GM19463 (cell line): ENCODE data around the gene ARHGEF18.
"Not testable (repeated sequence)": the region's sequence is repeated elsewhere in the genome, so short reads cannot be mapped to it uniquely, and the experiment has no call there.

Experiments
- ATAC-seq: cut with Tn5 transposase; IDR thresholded peaks from one replicate; pipeline ENCODE4 v1.9.1; 2021; ENCODE audit warnings: mild to moderate bottlenecking, moderate library complexity; ENCODE audit not compliant: unreplicated experiment

ARHGEF18 gene

DNA sequence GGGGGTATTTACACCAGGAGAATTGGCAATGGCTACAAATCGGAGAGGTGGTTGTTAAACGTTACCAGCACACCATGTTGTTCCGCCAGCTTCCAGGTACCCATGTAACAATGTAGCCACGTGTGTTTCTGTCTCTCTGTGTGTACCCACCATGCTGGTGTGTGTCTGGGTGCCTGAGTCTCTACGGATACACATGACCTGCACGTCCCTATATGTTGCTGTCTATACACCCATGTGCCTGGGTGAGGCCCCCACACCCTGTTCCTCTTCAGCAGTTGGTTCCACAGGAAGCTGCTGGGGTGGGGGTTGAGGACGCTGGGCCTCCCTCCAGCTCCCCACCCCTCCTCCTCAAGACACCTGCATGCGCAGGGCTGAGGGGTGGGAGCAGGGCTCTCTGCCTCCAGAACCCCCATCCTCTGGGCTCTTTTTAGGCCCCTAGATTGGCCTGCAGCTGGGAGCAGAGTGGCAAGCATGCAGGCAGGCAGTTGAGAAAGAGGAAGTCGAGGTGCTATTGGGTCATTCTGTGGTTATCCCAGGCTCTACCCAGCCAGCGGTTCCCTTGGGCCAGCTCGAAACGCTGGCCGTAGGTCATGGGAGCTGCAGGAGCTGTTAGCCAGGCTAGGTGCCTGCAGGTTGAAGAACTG, at the start of gene ARHGEF18:
ARHGEF18 (plus strand) TSS at position 351 of the 644 bp plus-strand sequence. CDS start 13,954 bp downstream, outside the sequence.
- no peak for ATAC-seq

DNA sequence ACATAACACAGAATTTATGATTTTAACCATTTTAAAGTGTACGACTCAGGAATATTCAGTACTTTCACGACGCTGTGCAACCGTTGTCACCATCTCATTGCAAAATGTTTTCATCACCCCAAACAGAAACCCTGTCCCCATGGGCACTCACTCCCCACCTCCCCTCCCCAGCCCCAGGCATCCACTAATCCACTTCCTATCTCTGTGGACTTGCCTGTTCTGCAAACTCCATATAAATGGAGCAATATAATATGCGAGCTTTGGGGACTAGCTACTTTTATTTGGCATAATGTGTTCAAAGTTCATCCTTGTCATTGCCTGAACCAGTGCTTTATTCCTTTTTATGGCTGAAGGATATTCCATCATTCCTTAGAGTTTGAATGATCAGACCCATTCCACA, 47.2 kb upstream of the ARHGEF18 start:
- no peak for ATAC-seq

DNA sequence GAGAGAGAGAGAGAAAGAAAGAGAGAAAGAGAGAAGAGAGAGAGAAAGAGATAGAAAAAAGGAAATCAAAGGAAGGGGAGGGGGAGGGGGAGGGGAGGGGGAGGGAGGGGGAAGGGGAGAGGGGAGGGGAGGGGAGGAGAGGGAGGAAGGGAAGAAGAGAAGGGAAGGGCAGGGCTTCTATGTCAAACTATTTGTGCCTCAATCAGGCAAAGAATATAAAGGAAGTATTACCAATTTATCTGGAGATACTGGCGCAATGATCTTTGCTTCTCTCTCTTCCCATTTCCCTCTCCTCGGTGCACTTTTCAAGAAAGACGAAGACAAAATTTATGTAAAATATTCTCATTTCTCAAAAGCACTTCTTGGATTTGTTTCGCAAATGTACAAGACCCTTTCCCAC, 45.3 kb upstream of the ARHGEF18 start:
- ATAC-seq: no peak

DNA sequence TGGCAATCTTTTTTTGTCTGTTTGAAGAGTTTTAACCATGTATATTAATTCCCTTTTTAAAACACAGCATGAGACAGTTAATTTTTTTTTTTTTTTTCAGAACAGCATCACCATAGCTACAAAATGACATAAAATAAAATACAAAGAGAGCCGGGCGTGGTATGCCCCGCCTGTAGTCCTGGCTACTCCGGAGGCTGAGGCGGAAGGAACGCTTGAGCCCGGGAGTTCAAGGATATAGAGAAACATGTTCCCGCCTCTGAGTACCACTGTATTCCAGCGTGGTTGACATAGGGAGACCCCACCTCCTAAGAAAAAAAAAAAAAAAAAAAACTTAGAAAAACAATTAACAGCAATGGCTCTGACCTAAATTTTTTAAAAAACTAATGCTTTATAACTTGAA, 44.5 kb upstream of the ARHGEF18 start:
- no peak for ATAC-seq

DNA sequence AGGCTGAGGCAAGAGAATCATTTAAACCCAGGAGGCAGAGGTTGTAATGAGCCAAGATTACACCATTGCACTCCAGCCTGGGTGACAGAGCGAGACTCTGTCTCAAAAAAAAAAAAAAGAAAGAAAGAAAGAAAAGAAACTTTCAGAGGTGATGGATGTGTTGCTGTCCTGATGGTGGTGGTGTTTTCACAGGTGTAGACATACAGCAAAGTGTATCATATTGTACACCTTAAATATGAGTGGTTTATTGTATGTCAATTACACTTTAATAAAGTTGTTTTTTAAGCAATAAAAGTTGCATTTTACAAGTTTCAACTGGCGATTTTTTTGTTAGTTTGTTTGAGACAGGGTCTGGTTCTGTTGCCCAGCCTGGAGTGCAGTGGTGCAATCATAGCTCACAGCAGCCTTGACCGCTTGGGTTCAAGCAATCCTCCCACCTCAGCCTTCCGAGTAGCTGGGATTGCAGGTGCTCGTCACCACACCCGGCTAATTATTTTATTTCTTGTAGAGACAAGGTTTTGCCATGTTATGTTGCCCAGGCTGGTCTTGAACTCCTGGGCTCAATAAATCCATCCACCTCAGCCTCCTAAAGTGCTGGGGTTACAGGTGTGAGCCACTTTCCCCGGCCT, 41.0 kb upstream of the ARHGEF18 start:
- no peak for ATAC-seq

DNA sequence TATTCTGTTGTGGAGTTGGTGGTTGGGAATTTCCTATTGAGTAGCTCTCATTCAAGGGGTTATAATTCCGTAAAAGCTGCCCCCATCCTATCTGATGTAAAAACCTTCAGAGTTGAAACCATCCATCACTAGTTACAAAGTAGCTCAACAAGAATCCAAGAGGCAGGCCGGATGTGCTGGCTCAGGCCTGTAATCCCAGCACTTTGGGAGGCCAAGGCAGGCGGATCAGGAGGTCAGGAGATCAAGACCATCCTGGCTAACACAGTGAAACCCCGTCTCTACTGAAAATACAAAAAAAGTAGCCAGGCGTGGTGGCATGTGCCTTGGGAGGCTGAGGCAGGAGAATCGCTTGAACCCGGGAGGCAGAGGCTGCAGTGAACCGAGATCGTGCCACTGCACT, 40.4 kb upstream of the ARHGEF18 start:
- not testable (repeated sequence) for ATAC-seq

DNA sequence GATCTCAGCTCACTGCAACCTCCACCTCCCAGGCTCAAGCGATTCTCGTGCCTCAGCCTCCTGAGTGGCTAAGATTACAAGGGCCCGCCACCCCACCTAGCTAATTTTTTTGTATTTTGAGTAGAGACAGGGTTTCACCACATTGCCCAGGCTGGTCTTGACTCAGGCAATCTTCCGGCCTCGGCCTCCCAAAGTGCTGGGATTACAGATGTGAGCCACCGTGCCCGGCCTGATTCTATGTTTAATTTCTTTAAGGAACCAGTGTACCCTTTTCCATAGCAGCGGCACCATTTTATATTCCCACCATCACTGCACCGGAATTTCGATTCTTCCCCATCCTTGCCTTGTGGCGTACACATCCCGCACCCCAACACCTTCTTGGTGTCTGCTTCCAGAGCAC, 36.8 kb upstream of the ARHGEF18 start:
- no peak for ATAC-seq

DNA sequence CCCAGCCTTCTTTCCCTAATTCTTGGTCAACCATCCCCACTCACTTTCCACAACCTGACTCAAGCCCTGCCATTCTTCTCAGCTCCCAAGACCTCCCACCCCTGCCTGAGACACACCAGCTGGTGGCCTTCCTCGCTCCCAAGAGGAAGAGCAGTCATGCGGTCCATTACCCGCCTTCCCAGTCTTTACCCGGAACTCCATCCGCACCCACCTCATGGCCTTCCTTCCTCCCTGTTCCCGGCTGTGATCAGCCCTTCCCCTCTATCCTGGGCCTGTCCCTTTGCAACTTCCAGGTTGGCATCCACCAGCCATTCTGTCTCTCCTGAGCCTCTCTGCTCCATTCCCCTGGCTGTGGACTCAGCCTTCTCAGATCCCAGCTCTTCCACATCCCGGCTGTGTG, 35.9 kb upstream of the ARHGEF18 start:
- ATAC-seq: no peak

DNA sequence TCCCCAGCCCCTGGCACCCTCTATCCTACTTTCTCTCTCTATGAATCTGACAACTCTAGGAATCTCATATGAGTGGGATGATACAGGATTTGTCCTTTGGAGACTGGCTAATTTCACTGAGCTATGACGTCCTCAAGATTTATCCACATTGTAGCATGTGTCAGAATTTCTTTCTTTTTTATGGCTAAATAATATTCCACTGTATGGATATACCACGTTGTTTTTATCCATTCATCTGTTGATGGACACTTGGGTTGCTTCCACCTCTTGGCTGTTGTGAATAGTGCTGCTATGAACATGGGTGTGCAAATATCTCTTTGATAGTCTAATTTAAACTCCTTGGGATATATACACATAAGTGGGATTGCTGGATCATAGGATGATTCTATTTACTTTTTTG, 30.6 kb upstream of the ARHGEF18 start:
- no peak for ATAC-seq

DNA sequence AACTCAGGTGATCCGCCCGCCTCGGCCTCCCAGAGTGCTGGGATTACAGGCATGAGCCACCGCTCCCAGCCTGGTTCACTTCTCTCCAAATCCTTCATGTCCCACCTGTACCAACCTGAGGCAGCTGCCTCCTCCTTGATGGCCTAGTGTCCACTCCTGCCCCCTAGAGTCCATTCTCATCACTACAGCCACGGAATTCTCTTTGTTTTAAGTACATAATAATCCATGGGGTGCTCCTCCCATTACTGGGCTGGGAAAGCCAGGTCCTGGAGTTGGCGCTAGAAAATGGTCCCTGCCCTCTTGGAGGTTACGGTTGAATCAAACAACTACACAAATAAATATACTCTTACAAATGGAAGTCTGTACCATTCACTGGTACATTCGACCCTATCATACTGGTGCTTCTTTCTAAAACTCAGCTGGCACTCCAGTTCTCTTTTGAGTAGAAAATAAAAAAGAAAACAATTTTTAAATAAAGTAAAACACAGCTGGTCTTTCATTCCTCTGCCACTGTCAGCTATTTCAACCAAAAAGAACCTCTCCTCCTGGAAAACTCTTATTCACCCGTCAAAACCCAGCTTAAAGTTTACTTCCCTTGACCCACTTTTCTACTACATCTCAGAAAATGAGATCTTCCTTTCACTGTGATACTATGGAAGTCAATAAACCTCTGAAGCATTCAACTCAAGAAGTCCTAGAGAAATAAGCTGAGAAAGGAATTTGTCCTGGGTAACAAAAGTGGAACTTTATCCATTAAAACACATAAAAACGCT, 22.4 kb upstream of the ARHGEF18 start:
- no peak for ATAC-seq

DNA sequence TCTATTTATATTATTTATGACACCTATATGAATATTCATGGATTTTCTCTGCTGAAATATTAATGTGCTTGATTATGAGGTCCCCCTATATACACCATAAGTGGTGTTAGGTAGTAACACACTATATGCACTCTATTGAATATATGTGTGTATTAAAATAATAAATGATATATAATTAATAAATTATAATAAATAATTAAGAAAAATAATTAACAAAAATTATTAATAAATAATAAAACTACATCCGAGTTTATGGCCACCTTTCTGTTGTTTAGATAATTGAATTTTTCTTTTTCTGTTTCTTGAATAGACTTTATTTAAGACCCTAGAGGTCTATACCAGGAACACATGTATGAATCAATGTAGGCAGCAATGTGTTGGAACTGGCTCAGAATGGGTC, 20.9 kb upstream of the ARHGEF18 start:
- no peak for ATAC-seq

DNA sequence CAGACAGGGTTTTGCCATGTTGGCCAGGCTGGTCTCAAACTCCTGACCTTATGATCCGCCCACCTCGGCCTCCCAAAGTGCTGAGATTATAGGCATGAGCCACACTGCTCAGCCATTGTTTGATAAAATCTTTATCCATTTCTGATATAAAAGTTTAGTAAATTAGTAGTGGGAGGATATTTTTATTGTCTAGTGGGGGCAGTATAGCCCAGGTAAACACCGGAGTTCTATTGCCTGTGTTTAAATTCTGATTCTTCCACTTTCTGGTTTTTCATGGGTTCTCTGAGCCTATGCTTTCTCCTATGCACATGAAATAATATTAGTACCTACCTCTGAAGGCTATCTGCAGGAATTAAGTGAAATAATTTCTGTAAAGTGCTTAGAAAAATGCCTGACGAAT, 20.1 kb upstream of the ARHGEF18 start:
- ATAC-seq: no peak

DNA sequence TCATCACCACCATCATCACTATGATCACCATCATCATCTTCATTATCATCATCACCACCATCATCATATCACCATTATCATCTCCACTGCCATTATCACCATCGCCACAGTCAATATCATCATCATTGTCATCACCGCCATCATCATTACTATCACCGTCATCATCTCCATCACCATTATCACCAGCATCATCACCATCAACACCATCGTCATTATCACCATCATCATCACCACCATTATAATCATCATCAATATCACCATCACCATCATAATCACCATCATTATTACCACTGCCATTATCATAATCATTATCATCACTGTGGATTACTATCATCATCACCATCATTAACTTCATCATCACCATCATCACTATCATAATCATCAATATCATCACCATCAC, 17.3 kb upstream of the ARHGEF18 start:
- no peak for ATAC-seq

DNA sequence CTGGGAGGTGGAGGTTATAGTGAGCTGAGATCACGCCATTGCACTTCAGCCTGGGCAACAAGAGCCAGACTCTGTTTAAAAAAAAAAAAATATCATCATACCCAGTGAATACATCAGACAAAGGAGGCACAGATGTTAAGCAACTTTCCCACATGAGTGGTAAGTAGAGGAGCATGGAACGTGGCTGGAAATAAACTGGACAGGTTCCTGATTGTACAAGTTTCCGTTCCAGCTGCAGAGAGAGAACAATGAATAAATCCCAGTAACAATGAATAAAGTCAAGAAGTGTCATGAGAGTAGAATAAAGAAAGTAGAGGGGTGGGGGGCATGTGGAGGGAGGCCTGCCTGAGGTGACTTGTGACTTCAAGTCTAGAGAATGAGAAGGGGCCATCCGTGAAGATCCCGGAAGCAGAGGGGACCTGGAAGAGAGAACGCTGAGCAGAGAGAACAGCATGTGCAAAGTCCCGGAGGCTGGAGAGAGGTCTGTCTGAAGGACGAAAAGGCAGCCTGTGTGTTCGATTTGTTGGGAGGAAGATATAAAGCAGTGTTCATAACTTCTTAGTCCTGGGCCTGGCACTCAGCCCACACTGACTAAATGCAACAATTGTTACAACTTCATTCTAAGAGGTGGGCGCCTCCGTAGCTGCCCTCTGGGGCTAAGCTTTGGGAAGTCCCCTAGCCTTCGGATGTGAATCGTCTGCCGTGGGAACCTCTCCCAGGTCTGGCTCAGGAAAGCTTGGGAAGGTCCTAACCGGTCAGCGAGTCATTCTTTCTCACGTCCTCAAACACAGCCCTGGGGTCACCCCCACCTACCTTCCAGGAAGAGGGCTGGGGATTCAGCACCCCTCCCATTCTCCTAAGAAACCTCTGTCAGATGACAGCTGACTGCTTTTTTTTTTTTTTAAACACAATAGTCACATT, 15.3 kb upstream of the ARHGEF18 start:
- ATAC-seq: no peak

DNA sequence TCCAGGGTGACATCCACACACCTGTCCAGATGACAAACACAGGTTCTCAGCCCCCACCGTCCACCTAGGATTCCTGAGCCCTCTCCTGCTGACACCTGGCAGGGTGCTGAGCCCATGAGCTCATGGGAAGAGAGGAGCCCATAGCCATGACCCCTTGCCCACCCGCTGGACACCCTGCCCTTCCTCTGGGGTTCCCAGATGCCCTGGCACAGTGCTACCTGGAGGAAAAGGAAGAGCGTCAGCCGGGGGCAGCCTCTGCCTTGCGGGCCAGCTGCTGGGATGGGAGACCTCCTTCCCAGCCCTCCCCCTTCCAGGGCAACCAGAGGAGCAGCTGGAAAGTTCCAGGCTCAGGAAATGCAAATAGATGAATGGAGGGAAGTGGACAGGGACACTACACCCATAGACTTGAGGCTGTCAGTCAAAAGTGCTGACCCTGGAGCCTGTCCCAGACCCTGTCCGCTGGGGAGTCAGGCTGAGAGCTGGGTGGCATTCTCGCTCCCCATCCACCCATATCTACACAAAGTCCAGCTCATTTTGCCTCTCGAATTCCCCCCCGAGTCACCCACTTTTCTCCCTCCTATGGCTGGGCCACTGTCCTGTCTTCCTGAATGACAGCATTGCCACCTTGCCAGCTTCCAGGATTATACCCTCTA, 12.3 kb upstream of the ARHGEF18 start:
- ATAC-seq: no peak

DNA sequence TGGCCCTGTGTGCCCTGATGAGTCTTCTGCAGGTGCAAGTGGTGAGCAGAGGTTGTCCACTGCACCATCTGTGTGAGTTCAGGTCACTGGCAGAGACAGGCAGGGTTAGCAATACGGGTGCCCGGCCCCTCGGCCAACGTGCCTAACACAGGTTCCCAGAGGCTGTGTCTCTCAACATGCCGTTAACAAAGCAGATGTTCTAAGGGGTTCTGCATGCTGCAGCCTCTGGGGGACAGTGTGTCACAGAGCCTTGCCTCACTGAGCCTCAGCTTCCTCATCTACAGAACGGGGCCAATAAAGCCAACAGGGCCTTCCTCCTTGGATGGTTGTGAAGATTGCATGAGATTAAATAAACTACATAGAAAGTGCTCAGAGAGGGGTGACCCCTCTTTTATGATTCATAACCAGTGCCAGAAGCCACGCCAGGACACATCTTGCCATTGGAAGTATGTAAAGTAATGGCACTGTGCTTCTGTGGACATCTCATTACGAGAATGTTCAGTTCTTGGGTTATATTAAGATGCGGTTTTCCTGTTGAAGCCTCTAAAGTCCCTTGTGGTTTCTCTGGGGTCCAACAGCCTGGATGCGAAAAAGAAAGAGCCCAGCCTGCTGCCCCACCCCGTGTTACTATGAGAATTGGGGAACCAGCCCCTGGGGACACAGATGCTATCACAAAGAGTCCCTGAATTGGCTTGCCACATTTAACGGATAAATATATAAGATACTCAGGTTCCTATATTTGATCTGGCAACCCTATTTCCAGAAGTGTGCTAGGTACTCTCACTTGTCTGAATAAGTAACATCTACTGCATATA, 11.2 kb upstream of the ARHGEF18 start:
- ATAC-seq: peak; percentile 67

DNA sequence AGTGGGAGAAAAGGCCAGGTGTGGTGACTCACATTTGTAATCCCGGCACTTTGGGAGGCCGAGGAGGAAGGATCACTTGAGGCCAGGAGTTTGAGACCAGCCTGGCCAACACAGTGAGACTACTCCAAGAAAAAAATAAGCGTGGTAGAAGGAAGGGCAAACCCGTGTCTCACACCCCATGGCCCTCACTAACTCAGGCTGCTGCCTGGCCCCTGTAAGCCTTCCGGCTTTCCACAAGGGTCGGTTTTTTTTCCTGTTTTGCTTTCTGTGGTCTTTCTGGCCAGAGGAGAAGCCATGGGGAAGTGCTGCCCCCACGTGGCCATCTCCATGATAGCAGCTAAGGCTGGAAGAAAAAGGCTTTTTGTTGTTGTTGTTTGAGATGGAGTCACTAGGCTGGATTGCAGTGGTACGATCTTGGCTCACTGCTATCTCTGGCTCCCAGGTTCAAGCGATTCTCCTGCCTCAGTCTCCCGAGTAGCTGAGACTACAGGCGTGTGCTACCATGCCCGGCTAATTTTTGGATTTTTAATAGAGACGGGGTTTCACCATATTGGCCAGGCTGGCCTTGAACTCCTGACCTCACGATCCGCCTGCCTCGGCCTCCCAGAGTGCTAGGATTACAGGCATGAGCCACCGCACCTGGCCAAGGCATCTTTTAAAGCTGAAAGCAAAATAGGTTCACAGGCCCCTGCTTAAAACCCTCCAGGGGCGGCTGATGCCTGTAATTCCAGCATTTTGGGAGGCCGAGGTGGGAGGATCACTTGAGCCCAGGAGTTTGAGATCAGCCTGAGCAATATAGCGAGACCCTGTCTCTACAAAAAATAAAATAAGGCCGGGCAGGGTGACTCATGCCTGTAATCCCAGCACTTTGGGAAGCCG, 7.5 kb upstream of the ARHGEF18 start:
- ATAC-seq: no peak

DNA sequence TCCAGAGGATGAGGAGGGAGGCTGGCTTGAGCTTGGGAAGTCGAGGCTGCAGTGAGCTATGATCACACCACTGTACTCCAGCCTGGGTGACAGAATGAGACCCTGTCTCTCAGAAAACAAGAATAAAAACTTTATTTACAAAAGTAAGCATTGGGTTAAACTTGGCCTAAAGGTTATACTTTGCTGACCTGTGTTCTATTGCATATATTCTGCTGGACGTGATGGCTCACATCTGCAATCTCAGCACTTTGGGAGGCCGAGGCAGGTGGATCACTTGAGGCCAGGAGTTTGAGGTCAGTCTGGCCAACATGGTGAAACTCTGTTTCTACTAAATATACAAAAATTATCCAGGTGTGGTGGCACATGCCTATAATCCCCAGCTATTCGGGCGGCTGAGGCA, 6.6 kb upstream of the ARHGEF18 start:
- ATAC-seq: no peak

DNA sequence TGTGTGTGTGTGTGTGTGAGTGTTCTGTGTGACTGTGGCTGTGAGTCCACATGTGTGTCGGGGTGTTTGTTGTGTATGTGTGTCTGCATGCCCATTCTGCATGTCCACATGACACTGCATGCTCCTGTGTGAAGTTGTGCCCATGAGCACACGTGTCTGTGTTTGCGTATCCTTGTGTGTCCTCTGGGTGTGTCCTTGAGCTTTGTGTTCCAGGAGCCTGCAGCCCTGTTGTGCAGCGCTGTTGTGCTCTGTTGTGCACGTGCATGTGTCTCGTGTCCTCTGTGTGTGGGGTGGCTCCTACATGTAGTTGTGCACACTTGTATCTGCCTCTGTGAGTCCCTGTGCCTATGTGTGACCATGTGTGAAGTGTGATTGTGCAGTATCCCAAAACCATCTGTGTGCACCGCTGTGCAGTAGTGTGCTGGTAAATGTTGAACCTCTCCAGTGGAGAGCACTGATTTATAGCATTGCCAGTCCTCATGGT, 2.2 kb upstream of the ARHGEF18 start:
- ATAC-seq: no peak
